ENCODE data around the gene TOR1AIP1. TPM values are rescaled to one million over a fixed set of nuclear protein-coding genes. Genes with fewer than 3 reads are reported as not detected.

Gene TOR1AIP1
- total and polyA plus RNA-seq, 11 donors: 16.0 to 68.2 (median 45.2) TPM

- Histone ChIP-seq H3K27me3 (no peaks in the 10 kb centered on the region), H3K4me1 (peaks cover 1 to 62% (median 49%) of the 10 kb centered on the region in 12 donors), H3K4me3 (peak overlapping the region in 7 of 12 donors; percentile 60 to 77 (median 67)), H3K36me3 (peaks cover 0 to 28% (median 15%) of the 10 kb centered on the region in 9 donors), H3K27ac (peak overlapping the region in 1 of 12 donors; percentile 72), H3K9me3 (no peaks in the 10 kb centered on the region)
- 87 to 96% (median 93%) methylated on average over 4 of the region's 4 CpGs for WGBS, 4 donors
- intact Hi-C loops (cut with DNase I): loop anchor here in 3 of 10 donors (2.0 to 10.0 kb wide), 2 partner anchors 79 to 299 kb away; partner anchors contain the start of gene CEP350 (in 1 of the 3)
- DNase-seq (no peak), ATAC-seq (no peak)
- TF ChIP-seq POLR2A (IDR thresholded peaks at IDR 0.05): no peak
- TF ChIP-seq, protein P1, sequence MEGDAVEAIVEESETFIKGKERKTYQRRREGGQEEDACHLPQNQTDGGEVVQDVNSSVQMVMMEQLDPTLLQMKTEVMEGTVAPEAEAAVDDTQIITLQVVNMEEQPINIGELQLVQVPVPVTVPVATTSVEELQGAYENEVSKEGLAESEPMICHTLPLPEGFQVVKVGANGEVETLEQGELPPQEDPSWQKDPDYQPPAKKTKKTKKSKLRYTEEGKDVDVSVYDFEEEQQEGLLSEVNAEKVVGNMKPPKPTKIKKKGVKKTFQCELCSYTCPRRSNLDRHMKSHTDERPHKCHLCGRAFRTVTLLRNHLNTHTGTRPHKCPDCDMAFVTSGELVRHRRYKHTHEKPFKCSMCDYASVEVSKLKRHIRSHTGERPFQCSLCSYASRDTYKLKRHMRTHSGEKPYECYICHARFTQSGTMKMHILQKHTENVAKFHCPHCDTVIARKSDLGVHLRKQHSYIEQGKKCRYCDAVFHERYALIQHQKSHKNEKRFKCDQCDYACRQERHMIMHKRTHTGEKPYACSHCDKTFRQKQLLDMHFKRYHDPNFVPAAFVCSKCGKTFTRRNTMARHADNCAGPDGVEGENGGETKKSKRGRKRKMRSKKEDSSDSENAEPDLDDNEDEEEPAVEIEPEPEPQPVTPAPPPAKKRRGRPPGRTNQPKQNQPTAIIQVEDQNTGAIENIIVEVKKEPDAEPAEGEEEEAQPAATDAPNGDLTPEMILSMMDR (IDR thresholded peaks at IDR 0.05): no peak
These were observed 6.3 kb upstream of the TOR1AIP1 start for GRCh38 chr1:179875596-179876299.

GRCh38 chr1:179876300-179876715 is 5.8 kb upstream of the TOR1AIP1 start:
- DNase-seq (no peak), ATAC-seq (no peak)
- TF ChIP-seq, protein P1 (IDR thresholded peaks at IDR 0.05): no peak
- TF ChIP-seq POLR2A (IDR thresholded peaks at IDR 0.05): no peak
- WGBS, 4 donors: 42 to 55% (median 50%) methylated on average over 3 of the region's 3 CpGs
- Histone ChIP-seq H3K4me1 (peaks cover 3 to 62% (median 48%) of the 10 kb centered on the region in 12 donors), H3K36me3 (peaks cover 0 to 28% (median 15%) of the 10 kb centered on the region in 9 donors), H3K4me3 (peak overlapping the region in 10 of 12 donors; percentile 55 to 85 (median 68)), H3K27ac (peak overlapping the region in 1 of 12 donors; percentile 72), H3K9me3 (no peaks in the 10 kb centered on the region), H3K27me3 (no peaks in the 10 kb centered on the region)
- intact Hi-C loops (cut with DNase I): loop anchor here in 3 of 10 donors (2.0 to 10.0 kb wide), 2 partner anchors 78 to 298 kb away; partner anchors contain the start of gene CEP350 (in 1 of the 3)

DNA sequence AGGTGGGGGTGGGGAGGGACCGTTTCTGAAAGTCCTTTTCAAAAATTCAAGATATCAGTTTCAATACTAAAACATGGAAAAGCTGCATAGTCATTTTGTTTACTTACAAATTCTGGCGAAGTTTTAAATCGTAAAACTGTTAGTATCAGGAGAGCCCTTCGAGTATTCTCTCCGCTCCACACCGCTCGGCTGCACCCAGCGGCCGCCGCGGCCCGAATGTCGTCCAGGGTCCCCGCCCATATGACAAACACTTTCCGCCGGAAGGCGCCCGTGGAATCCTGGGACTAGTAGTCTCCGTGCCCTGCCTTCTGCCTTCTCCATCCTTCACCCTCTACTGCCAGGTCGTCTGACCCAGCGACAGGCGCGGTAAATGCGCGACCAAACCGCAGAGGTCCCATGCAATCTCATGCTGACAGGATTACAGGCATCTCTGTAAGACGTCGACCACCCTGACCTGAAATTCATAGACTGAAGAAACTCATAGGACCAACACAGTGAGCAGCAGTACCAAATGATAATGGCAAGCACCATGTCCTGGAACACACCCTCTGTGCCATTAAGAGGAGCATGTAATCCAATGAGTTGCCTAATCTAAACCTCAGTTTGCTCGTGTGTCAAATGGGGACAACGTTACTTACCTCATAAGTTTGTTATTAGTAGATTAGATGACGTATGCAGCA is 4.4 kb upstream of the TOR1AIP1 start, which contains the start of gene TOR1AIP2:
Gene TOR1AIP2 (minus strand): TSS at position 218 of the 680 bp plus-strand sequence. CDS start 25,138 bp downstream, outside the sequence.
- Histone ChIP-seq H3K9me3 (no peaks in the 10 kb centered on the region), H3K4me3 (peak within 1 kb of the TSS; percentile 43 to 85 (median 66)), H3K36me3 (peaks cover 0 to 24% (median 15%) of the 10 kb centered on the region in 9 donors), H3K4me1 (peaks cover 0 to 49% (median 36%) of the 10 kb centered on the region in 12 donors), H3K27me3 (no peaks in the 10 kb centered on the region), H3K27ac (peak within 1 kb of the TSS in 10 of 12 donors; percentile 27 to 81 (median 70))
- DNase-seq: peak; percentile 92 to 95 (median 93)
- 3 to 4% (median 4%) methylated on average over 31 of the region's 31 CpGs for WGBS, 4 donors
- TF ChIP-seq POLR2A (IDR thresholded peaks at IDR 0.05): peak; percentile 92 to 96
- TF ChIP-seq, protein P1 (IDR thresholded peaks at IDR 0.05): peak in 2 of 12 donors; percentile 15 to 18
- intact Hi-C loops (cut with DNase I): loop anchor here in 3 of 10 donors (2.0 to 10.0 kb wide), 2 partner anchors 77 to 297 kb away; partner anchors contain the start of gene CEP350 (in 1 of the 3)
- ATAC-seq: peak; percentile 68 to 76 (median 71)
